ENCODE measurements around the gene UTP14C. TPM values are rescaled to one million over a fixed set of nuclear protein-coding genes. Genes with fewer than 3 reads are reported as not detected.
"Not testable (repeated sequence)": the region's sequence is repeated elsewhere in the genome, so short reads cannot be mapped to it uniquely, and the experiment has no call there.

UTP14C gene
- total and polyA plus RNA-seq, 11 donors, result 3.1 to 15.4 (median 11.9) TPM

DNA sequence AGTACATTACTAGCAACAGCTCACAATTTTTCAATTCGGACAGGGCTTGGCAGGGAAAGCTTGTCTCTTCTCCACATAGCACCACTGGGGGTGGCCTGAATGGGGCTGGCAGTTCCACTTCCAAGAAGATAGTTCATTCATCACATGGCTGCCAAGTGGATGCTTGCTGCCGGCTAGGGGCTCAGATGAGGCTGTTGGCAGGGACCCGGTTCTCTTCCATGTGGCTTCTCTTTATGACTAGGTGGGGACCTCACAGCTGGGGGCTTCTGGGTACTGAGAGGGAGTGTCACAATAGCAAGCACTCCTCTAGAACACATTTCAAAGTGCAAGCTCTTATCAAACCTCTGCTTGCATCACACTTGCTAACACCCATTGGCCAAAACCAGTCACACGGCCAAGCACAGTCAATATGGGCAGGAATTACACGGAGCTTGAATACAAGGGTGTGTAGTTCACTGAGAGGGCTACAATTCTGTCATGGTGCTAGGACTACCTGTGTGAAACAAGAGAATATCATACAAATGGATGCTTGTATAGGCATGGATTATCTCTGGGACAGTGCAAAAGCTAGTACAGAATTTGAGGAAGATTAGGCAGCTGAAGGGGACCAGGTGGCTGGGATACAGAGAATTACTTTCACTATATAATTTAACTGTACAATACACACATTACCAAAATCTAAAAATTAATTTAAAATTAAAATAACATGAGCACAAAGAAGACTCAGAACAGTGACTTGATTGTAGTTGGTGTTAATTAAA lies 45.5 kb upstream of the UTP14C start:
- Histone ChIP-seq H3K4me3 (no peak overlapping the region), H3K27me3 (no peaks in the 10 kb centered on the region), H3K4me1 (peaks cover 0 to 24% (median 0%) of the 10 kb centered on the region in 12 donors), H3K36me3 (no peaks in the 10 kb centered on the region), H3K27ac (peak overlapping the region in 1 of 12 donors; percentile 34), H3K9me3 (no peaks in the 10 kb centered on the region)
- DNase-seq (no peak), ATAC-seq (peak; percentile 52 to 90 (median 74))
- TF ChIP-seq CTCF (IDR thresholded peaks at IDR 0.05), result no peak
- no peak for TF ChIP-seq POLR2A (IDR thresholded peaks at IDR 0.05)
- 30 to 63% (median 52%) methylated on average over 5 of the region's 5 CpGs for WGBS, 4 donors
- intact Hi-C loops (cut with DNase I), result no loop called here

DNA sequence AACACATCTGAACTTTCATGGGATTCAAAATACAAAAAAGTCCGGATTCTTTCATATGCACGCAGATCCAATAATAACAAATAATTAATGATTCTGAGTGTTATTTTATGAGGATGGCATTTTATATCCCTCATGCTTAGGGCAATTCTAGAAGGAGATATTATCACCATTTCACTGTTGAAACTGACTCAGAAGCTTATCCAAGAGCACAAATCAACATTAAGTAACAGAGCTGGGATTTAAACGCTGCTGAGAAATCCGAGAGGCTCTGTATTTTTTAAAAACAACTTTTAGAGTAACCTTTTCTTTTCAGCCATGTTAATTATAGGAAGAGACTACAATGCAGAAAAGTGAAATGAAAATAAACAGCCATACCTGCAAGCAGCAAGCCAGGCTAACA lies 43.6 kb upstream of the UTP14C start:
- DNase-seq (no peak), ATAC-seq (no peak)
- no peaks in the 10 kb centered on the region for H3K27me3 ChIP-seq
- no peaks in the 10 kb centered on the region for H3K36me3 ChIP-seq
- H3K4me3 ChIP-seq, result peak overlapping the region in 1 of 12 donors; percentile 22
- peaks cover 0 to 24% (median 0%) of the 10 kb centered on the region in 12 donors for H3K4me1 ChIP-seq
- H3K9me3 ChIP-seq, result peaks cover 0 to 12% (median 0%) of the 10 kb centered on the region in 12 donors
- WGBS, 4 donors, result 62 to 71% (median 64%) methylated on average over 4 of the region's 4 CpGs
- intact Hi-C loops (cut with DNase I), result no loop called here
- peak overlapping the region in 1 of 12 donors; percentile 24 for H3K27ac ChIP-seq
- TF ChIP-seq CTCF (IDR thresholded peaks at IDR 0.05) (no peak), POLR2A (IDR thresholded peaks at IDR 0.05) (no peak)

GRCh38 chr13:51981355-51981754 lies 43.1 kb upstream of the UTP14C start:
- TF ChIP-seq CTCF (IDR thresholded peaks at IDR 0.05), result no peak
- TF ChIP-seq POLR2A (IDR thresholded peaks at IDR 0.05), result no peak
- WGBS, 4 donors, result 54 to 62% (median 59%) methylated on average over 4 of the region's 4 CpGs
- peak overlapping the region in 1 of 12 donors; percentile 24 for H3K27ac ChIP-seq
- peaks cover 0 to 12% (median 0%) of the 10 kb centered on the region in 12 donors for H3K9me3 ChIP-seq
- H3K4me3 ChIP-seq, result peak overlapping the region in 1 of 12 donors; percentile 22
- DNase-seq (no peak), ATAC-seq (peak in 1 of 4 donors; percentile 37)
- intact Hi-C loops (cut with DNase I), result no loop called here
- no peaks in the 10 kb centered on the region for H3K27me3 ChIP-seq
- H3K4me1 ChIP-seq, result peaks cover 0 to 24% (median 0%) of the 10 kb centered on the region in 12 donors
- no peaks in the 10 kb centered on the region for H3K36me3 ChIP-seq

GRCh38 chr13:51983292-51983691 lies 41.2 kb upstream of the UTP14C start:
- H3K27ac ChIP-seq; H3K27me3 ChIP-seq; ATAC-seq; H3K4me3 ChIP-seq; DNase-seq; H3K36me3 ChIP-seq; intact Hi-C loops (cut with DNase I): not testable (repeated sequence)
- H3K9me3 ChIP-seq, result peaks cover 0 to 19% (median 0%) of the 10 kb centered on the region in 12 donors
- peaks cover 0 to 23% (median 0%) of the 10 kb centered on the region in 12 donors for H3K4me1 ChIP-seq
- WGBS, 4 donors, result 88 to 96% (median 96%) methylated on average over 3 of the region's 3 CpGs

DNA sequence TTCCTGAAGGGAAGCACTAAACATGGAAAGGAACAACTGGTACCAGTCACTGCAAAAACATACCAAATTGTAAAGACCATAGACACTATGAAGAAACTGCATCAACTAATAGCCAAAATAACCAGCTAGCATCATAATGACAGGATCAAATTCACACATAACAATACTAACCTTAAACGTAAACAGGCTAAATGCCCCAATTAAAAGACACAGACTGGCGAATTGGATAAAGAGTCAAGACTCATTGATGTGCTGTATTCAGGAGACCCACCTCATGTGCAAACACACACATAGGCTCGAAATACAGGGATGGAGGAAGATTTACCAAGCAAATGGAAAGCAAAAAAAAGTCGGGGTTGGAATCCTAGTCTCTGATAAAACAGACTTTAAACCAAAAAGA lies 39.6 kb upstream of the UTP14C start:
- peaks cover 0 to 14% (median 0%) of the 10 kb centered on the region in 12 donors for H3K4me1 ChIP-seq
- intact Hi-C loops (cut with DNase I); DNase-seq; H3K36me3 ChIP-seq; H3K27ac ChIP-seq; H3K27me3 ChIP-seq; ATAC-seq; H3K4me3 ChIP-seq: not testable (repeated sequence)
- peaks cover 0 to 19% (median 0%) of the 10 kb centered on the region in 12 donors for H3K9me3 ChIP-seq
- 90 to 94% (median 91%) methylated on average over 4 of the region's 4 CpGs for WGBS, 4 donors

Data from heart left ventricle (tissue), 16 donors.